GM19468 (cell line): ENCODE results near the gene GET4.
"Not testable (repeated sequence)": the region's sequence is repeated elsewhere in the genome, so short reads cannot be mapped to it uniquely, and the experiment has no call there.

Source experiments
- ATAC-seq: cut with Tn5 transposase; IDR thresholded peaks from one replicate; pipeline ENCODE4 v1.9.1; 2021; ENCODE audit warnings: mild to moderate bottlenecking, moderate library complexity, moderate number of reproducible peaks; ENCODE audit not compliant: unreplicated experiment; ENCODE audit errors: extremely low read depth

GET4 gene

GRCh38 chr7:922334-923107 is 46.2 kb downstream of the GET4 start:
- ATAC-seq: no peak

- ATAC-seq: peak; percentile 64
These were observed 47.0 kb downstream of the GET4 start for GRCh38 chr7:923108-924041.

- ATAC-seq: not testable (repeated sequence)
These were observed 47.7 kb downstream of the GET4 start for GRCh38 chr7:924042-924441.

GRCh38 chr7:924541-925231 is 48.3 kb downstream of the GET4 start:
- peak; percentile 13 for ATAC-seq

- ATAC-seq: no peak
These were observed 49.2 kb downstream of the GET4 start for GRCh38 chr7:925601-926000.

DNA sequence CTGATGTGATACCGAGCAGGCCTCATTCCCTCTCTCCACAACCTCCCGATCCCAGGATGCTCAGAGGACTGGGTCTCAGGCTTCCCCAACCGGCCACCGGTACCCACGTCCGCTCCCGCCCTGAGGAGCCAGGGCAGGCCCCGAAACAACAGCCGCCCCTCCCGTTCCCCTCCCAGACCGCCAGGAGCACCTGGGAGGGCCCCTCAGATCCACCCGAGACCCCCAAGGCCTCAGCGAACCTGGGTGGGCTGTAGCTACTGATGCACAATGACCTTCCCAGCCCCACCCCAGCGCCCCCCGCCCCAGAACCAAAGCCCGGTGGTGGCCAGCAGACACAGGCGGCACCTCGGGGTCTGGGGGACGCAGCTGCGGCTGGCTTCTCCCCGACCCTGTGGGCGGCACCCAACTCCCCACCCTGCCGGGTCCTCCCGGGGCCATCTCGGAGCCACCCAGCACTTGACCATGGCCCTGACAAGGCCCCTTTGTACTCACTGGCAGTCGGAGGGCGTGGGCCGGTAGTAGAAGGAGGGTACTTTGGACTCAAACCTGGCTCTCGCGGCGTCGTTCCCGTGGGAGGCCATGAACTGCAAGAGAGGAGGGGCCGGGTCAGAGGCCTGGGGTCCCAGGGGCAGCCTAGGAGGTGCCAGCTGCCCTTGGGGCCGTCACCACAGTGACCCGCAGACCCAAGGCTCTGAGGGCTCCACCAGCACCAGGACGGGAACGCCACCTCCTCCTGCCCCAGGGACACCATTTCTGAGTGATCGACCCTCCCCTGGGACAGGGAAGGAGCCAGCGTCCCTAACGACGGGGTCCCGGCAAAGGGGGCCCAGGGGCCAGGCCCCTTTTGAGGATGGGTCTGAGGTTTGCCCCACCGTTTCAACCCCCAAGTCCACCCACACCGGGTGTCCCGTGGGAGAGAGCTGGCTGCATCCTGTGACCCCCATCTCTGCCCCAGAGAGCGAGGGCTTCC is 50.0 kb downstream of the GET4 start:
- ATAC-seq: no peak

DNA sequence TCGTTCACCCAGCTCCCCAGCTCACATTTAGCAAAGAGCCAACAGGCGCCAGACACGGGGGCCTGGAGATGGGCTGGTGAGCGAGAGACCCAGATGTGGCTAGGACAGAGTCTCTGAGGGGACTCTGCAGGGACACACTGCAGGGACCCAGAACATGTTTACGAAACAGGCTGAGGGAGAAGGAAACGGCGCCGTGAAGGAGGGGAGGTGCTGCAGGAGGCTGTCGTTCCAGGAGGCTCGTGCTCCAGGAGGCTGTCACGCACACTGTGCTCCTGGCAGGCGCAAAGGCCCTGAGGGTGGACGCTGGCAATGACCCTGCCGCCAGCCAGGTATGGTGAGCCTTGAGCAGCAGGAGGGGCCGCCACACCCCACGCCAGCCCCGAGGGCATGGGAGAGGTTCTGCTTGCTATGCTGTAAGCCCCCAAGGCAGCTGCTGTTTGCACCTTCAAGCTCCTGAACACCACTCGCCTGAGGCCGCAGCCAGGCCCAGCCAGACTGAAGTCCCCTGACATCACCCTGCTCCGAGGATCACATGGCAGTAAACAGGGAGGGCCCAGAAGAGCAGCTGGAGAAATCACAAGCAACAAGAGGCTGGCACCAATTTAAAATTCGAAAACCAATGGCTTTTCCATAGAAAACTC is 50.8 kb downstream of the GET4 start:
- ATAC-seq: no peak

- no peak for ATAC-seq
These were observed 53.0 kb downstream of the GET4 start for GRCh38 chr7:929311-929711.

DNA sequence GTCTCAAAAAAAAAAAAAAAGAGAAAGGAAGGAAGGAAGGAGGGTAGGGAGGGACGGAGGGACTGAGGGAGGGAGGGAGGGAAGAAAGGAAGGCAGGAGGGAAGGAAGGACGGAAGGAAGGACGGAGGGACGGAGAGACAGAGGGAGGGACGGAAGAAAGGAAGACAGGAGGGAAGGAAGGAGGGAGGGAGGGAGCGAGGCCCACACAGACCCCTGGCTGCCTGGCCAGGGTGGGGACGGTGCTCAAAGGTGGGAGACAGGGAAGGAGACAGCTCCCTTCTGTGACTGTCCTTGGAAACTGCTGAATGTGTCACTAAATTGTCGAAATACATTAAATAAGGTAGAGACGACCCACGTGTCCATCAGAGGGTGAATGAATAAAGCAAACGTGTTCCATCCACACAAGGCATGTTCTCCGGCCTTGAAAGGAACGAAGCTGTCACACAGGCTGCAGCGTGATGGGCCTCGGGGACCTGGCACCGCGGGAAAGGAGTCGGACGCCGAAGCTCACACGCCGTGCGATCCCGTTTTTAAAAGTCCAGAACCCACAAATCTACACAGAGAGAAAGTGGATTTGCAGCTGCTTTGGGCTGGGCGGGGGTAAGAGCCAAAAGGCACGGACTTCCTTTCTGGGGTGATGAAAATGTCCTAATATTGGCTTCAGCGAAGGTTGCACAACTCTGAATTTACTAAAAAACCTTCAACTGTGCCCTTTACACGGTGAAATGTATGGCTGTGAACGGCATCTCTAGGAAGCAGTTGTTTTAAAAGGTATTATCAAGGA is 54.8 kb downstream of the GET4 start:
- ATAC-seq: no peak

DNA sequence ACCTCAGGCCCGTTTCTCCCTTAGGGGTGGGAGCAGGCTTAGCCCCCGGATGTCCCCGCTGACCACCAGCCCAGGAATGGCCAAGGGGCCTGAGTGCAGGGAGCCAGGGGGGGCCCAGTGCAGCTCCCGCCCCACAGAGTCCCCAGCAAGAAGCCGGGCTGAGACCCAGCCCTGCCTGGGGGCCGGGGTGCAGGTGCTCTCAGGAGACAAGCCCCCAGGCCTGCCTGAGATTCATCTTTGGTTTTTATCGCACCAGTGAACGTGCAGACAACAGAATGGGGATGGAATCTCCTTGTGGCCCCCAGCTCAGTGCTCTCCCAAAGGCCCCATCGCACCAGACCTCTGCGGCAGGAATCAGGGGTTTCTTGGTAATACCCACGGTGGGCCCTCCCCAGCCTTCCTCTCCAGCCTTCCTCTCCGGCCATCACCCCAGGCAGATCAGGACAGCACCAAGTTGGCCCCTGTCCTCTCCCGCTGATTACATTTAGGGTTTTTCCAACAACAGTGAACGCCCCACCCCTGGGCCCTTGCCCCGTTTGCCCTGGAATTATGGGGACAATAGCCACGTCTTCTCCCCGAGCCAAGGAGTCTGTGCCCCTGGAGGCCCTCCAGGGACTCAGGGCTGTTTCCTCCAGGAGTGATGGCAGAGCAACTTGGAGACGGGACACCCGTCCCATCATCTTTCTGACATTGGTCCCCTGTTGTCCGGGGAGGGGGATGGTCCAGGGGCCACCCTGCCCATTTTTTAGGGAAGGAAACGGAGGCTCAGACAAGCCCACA is 55.7 kb downstream of the GET4 start:
- no peak for ATAC-seq

DNA sequence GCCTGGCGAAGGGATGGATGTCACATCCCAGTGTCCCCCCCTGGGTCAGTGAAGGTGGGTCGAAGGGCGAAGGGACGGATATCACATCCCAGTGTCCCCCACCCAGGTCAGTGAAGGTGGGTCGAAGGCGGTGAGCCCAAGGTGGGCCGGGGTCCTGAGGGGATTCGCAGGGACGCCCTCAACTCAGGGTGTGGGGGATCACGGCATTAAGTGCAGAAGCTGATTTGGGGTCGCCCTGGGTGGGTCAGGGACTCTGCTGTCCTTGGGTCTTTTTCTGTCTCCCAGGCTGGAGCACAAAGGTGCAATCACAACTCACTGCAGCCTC is 56.3 kb downstream of the GET4 start:
- no peak for ATAC-seq

DNA sequence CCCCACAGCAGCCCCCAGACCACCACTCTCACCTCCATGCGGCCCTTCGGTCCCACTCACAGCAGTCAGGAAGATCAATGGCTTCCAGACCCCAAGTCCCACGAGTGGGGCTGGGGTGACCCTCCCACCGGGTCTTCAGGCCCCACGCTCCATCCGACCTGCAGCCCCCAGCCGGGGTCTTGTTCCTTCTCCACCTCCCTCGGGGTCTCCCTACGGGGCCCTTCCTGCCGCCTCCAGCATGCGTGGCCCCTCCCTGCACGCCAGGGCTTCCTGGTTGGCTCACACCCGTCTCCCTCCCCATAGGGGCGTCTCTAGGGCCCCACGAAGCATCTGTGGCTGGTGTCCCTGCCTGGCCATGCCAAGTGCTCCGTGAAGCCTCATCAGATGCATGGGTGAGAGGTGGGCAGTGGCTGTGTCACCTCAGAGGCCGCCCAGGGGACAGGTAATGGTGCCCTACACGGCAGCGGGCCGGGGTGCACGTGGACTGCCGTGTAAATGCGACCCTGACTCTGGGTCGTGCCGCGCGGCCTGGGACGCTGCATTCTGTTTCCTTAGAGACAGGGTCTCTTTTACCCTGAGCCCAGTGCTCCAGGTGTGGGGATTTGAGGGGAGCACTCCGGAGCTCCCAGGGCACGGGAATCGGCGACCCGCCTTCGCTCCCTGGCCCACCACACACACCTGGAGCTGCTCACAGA is 58.3 kb downstream of the GET4 start:
- no peak for ATAC-seq

DNA sequence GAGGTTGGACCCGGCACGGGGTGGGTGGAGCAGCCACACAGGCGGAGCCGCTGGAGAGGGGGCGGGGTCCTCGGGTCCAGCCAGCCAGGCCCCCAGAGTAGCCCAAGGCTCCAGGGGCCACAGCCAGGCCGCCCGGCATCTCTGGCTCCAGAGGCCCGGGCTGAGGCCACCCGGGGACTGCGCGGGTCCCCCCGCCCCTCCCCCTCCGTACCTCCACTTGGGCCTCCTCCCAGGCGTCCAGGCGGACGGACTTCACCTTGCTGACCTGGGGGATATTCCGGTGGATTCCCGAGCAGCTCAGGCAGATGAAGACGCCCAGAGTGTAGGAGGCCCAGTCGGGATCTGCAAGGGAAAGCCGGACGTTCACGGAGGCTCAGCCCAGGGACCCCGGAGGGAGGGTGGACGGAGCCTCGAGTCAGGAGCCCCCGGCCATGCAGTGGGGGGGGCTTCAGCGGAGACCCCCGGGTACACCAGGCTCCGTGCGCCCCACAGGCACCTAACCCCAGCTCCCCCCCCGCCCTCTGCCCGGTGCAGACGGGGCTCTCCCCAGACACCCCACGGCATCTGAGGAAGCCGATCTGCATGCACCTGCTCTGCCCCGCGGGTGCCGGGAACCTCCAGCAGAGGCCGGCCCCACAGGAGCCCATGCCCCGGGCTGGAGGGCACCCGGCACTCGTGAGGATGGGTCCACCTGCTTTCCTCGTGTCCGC is 59.0 kb downstream of the GET4 start:
- no peak for ATAC-seq

- no peak for ATAC-seq
These were observed 59.6 kb downstream of the GET4 start for GRCh38 chr7:935874-936385.

GRCh38 chr7:936386-937054 is 60.2 kb downstream of the GET4 start:
- peak; percentile 54 for ATAC-seq
